ACC112 (cell line): Measurements from ENCODE around the gene B3GALT6.

ENCODE experiments used
- H2AFZ ChIP-seq: fragments of 200-600 bp; sonication (generic); one replicate; pipeline ENCODE4 v1.6.0; 2017; ENCODE audit warnings: antibody characterized with exemption, low read length; ENCODE audit not compliant: unreplicated experiment
- H3K27ac ChIP-seq: fragments of 200-600 bp; sonication (generic); 2 replicates; pipeline ENCODE4 v1.5.1; 2014; ENCODE audit warnings: low read depth, mild to moderate bottlenecking, antibody characterized with exemption, low read length, moderate library complexity
- H3K27me3 ChIP-seq: fragments of 200-600 bp; sonication (generic); 2 replicates; pipeline ENCODE4 v1.6.1; 2014; ENCODE audit warnings: mild to moderate bottlenecking, antibody characterized with exemption, low read length, moderate library complexity, mixed read lengths; ENCODE audit not compliant: insufficient read depth
- H3K36me3 ChIP-seq: fragments of 200-600 bp; sonication (generic); 2 replicates; pipeline ENCODE4 v1.6.1; 2016; ENCODE audit warnings: mild to moderate bottlenecking, antibody characterized with exemption, low read length, moderate library complexity, mixed read lengths; ENCODE audit not compliant: insufficient read depth
- H3K4me1 ChIP-seq: fragments of 200-600 bp; sonication (generic); one replicate; pipeline ENCODE4 v1.6.1; 2016; ENCODE audit warnings: low read length, mixed read lengths; ENCODE audit not compliant: insufficient read depth, unreplicated experiment, control insufficient read depth
- H3K4me3 ChIP-seq: fragments of 200-600 bp; sonication (generic); 2 replicates; pipeline ENCODE4 v1.5.1; 2014; ENCODE audit warnings: mild to moderate bottlenecking, low read depth, low read length
- H3K79me2 ChIP-seq: fragments of 200-600 bp; sonication (generic); one replicate; pipeline ENCODE4 v1.6.0; 2016; ENCODE audit warnings: low read length; ENCODE audit not compliant: control insufficient read depth, unreplicated experiment, insufficient read depth

Gene B3GALT6

DNA sequence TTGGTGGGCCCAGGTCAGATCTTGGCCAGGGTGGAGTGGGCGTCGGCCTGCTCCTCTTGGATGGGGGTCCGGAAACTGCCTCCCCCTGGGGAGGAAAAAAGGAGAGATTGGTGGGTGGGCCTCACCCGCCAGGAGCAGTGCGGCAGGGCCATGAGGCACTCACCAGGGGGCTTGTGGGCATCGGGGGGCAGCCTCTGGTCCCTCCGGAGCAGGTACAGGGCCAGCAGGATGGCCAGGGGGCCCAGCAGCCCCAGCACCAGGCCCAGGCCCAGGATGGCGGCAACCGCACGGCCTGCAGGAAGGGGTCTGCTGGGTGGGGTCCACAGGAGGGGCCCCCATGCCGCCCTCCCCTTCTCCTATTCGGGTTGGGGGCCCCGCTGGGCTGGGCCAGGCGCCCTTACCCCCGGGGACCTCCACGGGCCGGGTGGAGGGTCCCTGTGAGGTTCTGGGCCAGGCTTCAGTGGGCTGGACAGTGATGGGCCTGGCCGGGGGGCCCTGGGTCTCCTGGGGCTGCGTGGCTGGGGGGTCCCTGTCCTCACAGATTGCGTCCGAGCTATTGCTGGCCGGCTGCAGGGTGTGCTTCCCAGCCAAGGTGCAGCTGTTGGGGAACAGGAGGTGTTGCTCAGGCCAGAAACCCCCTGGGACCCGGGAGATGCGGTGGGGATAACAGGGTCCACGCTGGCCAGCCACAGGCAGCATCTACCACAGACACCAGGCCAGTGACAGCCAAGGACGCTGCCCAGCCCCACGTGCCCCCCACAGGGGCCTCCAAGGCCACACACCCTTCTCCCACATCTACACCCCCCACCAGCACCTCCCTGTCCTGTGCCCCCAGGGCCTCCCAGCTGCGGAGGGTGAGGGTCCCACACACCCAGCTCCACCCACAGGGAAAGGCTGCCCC lies 20.2 kb upstream of the B3GALT6 start:
- H3K79me2 ChIP-seq = no peaks in the 10 kb centered on the region
- no peak overlapping the region for H3K27ac ChIP-seq
- no peaks in the 10 kb centered on the region for H3K36me3 ChIP-seq
- H3K4me3 ChIP-seq = no peak overlapping the region
- peaks cover 6% of the 10 kb centered on the region; the same call in 1 of the 2 replicates for H3K27me3 ChIP-seq
- H2AFZ ChIP-seq = no peak overlapping the region
- peaks cover 5% of the 10 kb centered on the region for H3K4me1 ChIP-seq

DNA sequence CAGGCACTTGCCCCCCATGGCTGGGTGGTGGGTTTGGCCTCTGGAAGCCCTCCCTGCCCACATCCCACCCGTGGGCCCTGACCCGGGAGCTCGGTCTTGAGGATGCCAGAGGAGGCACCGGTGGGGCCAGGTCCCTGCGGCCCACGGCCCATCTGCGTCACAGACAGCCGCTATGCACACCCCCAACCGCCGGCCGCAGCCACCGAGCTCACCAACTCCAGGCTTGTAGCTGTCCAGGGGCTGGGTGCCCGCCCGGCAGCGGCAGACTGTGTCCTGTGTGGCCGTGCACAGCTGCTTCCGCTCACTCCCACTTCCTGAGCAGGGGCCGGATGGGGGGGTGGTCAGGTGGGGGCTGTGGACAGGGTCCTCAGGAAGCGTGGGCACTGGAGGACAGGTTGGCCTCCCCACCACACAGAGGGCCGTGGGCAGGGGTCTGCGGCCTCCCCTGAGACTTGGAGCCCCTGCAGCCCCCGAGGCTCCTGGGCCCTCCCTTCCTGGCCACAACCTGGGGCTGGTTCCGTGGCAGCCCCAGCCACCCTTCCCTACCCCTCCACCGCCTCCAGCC lies 19.2 kb upstream of the B3GALT6 start:
- H2AFZ ChIP-seq = no peak overlapping the region
- H3K4me3 ChIP-seq = no peak overlapping the region
- H3K27ac ChIP-seq = no peak overlapping the region
- no peaks in the 10 kb centered on the region; the same call in 1 of the 2 replicates for H3K36me3 ChIP-seq
- H3K4me1 ChIP-seq = peaks cover 5% of the 10 kb centered on the region
- no peaks in the 10 kb centered on the region for H3K27me3 ChIP-seq
- H3K79me2 ChIP-seq = no peaks in the 10 kb centered on the region

DNA sequence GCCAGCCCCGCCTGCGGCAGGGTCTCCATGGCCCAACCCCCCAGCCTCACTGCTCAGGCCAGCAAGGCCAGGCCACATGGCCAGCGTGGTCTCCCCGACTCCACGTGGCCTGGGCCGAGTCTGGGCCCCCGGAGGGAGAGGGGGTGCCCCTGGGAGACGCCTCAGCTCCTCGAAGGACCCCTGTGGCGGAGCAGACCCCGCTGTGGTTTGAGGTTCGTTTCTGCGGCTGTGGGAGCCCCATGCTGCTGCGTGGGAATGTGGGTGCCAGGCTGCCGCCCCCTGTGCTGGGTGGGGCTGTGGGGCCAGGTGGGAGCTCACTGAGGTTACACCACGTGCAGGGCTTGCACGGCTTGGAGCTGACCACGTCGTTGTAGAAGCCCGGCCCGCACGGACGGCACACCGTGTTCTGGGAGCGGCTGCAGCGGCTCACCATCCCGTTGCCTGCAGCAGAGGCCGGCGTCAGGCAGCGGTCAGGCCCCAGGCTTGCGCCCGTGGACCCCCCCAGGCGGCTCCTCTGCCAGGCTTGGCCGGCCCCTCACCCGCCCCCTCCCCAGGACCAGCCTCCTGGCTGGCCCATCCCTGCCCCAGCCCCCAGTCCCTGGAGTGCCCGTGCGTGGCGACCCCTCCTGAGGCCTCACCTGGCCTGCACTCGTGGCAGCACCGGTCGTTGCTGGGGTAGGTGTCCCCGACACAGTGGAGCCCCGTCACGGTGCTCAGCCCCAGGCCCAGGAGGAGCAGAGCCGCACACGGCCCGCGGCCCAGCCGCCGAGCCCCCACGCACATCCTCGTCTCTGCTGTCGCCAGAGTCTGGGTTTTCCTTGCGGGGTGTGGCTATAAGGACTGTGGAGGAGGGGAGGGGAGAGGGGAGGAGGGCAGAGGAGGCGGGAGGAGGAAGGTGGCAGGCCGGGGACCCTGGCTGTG lies 18.4 kb upstream of the B3GALT6 start, which contains the start of gene TNFRSF4:
Gene TNFRSF4 (minus strand): TSS at position 809 of the 921 bp plus-strand sequence. CDS start 26 bp downstream, at position 783.
- H3K4me3 ChIP-seq = no peak within 1 kb of the TSS
- H3K27me3 ChIP-seq = no peaks in the 10 kb centered on the region
- no peaks in the 10 kb centered on the region for H3K4me1 ChIP-seq
- H2AFZ ChIP-seq = no peak within 1 kb of the TSS
- H3K36me3 ChIP-seq = peaks cover 5% of the 10 kb centered on the region; the same call in 1 of the 2 replicates
- no peaks in the 10 kb centered on the region for H3K79me2 ChIP-seq
- H3K27ac ChIP-seq = no peak within 1 kb of the TSS

GRCh38 chr1:1215080-1215676 lies 16.9 kb upstream of the B3GALT6 start:
- Histone ChIP-seq H2AFZ (no peak overlapping the region), H3K27ac (no peak overlapping the region), H3K36me3 (peaks cover 5% of the 10 kb centered on the region; the same call in 1 of the 2 replicates), H3K4me3 (no peak overlapping the region), H3K4me1 (no peaks in the 10 kb centered on the region), H3K79me2 (no peaks in the 10 kb centered on the region), H3K27me3 (no peaks in the 10 kb centered on the region)

DNA sequence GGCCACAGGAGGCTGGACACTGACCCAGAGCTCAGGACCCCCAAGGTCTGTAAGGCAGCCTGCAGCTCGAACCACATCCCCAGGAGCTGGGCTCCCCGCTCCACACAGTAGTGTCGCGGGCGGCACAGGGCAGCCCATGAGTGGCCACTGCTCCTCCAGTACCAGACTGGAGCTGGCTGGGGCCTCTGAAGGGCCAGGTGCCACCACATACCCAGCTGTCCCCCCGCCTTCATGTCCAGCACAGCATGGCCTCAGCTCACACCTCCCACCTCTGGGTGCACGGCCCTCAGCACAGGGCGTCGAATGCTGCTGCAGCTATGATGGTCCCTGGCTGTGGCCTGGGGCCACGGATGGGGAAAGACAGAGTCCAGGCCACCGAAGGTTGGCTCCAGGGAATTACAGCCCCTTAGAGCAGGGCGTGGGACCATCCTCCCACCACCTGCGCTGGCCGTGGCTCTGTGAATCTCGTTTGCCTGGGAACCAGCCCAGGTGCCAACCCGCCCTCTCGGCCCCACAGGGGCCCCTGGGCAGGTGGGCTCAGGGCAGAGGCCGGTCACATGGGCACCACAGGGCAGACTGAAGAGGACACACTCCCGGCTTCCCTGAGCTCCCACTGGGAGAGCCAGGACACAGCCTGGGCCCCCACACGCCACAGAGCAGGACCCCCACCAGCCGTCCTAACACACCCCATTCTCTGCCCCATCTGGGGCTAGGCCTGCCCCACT lies 16.0 kb upstream of the B3GALT6 start:
- Histone ChIP-seq H2AFZ (no peak overlapping the region), H3K4me3 (no peak overlapping the region), H3K27ac (no peak overlapping the region), H3K4me1 (no peaks in the 10 kb centered on the region), H3K27me3 (no peaks in the 10 kb centered on the region), H3K79me2 (no peaks in the 10 kb centered on the region), H3K36me3 (peaks cover 8% of the 10 kb centered on the region; the same call in 1 of the 2 replicates)

- no peaks in the 10 kb centered on the region for H3K27me3 ChIP-seq
- peaks cover 8% of the 10 kb centered on the region; the same call in 1 of the 2 replicates for H3K36me3 ChIP-seq
- H2AFZ ChIP-seq = no peak overlapping the region
- no peaks in the 10 kb centered on the region for H3K79me2 ChIP-seq
- no peak overlapping the region for H3K4me3 ChIP-seq
- no peak overlapping the region for H3K27ac ChIP-seq
- H3K4me1 ChIP-seq = no peaks in the 10 kb centered on the region
These were observed 15.0 kb upstream of the B3GALT6 start for GRCh38 chr1:1216770-1217620.

- peaks cover 14% of the 10 kb centered on the region; the same call in 1 of the 2 replicates for H3K36me3 ChIP-seq
- H3K4me1 ChIP-seq = no peaks in the 10 kb centered on the region
- H3K27me3 ChIP-seq = no peaks in the 10 kb centered on the region
- no peaks in the 10 kb centered on the region for H3K79me2 ChIP-seq
- H2AFZ ChIP-seq = no peak overlapping the region
- no peak overlapping the region for H3K4me3 ChIP-seq
- H3K27ac ChIP-seq = no peak overlapping the region
These were observed 14.2 kb upstream of the B3GALT6 start for GRCh38 chr1:1217621-1218523.

DNA sequence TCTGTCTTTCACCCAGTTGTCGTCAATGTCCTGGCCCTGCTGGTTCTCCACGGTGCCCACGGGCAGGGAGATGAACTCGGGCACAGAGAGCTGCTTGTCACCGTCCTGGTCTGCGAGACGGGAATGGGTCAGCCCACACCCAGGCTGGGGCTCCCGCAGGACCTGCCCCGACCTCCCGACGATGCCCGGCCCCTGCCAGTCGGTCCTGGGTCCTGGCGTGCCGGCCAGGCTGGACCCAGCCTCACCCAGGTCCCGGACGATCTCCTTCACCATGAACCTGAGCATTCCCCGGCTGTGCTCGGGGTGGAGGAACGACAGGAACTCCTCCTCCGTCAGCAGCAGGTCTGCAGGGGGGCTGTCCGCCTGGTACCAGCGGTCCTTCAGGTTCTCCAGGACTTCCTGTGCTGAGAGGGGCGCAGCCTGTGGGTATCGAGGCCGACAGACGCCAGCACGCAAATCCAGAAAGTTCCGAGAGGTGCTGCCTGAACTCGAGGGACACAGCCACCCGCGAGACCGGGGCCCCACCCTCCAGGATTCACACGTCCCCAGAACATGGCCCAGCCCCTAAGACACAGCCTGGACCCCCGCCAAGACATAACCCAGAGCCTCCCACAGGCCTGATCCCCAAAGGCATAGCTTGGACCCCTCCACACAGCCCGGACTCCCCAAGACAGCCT lies 13.4 kb upstream of the B3GALT6 start:
- Histone ChIP-seq H3K79me2 (no peaks in the 10 kb centered on the region), H3K4me1 (no peaks in the 10 kb centered on the region), H3K36me3 (peaks cover 19% of the 10 kb centered on the region; the same call in 1 of the 2 replicates), H3K27me3 (no peaks in the 10 kb centered on the region), H3K27ac (no peak overlapping the region), H3K4me3 (no peak overlapping the region), H2AFZ (no peak overlapping the region)
